Measurements from ENCODE around the gene SLC22A23. TPM values are rescaled to one million over a fixed set of nuclear protein-coding genes. Genes with fewer than 3 reads are reported as not detected.

Gene SLC22A23
- total RNA-seq, 4 donors from 2014 or later: 8.3 to 22.5 (median 12.8) TPM

GRCh38 chr6:3293271-3294155 lies 163.3 kb downstream of the SLC22A23 start:
- DNase-seq (ENCODE audit: low spot score) (no peak), ATAC-seq (ENCODE audit: low FRiP score) (no peak)
- TF ChIP-seq, protein P1, sequence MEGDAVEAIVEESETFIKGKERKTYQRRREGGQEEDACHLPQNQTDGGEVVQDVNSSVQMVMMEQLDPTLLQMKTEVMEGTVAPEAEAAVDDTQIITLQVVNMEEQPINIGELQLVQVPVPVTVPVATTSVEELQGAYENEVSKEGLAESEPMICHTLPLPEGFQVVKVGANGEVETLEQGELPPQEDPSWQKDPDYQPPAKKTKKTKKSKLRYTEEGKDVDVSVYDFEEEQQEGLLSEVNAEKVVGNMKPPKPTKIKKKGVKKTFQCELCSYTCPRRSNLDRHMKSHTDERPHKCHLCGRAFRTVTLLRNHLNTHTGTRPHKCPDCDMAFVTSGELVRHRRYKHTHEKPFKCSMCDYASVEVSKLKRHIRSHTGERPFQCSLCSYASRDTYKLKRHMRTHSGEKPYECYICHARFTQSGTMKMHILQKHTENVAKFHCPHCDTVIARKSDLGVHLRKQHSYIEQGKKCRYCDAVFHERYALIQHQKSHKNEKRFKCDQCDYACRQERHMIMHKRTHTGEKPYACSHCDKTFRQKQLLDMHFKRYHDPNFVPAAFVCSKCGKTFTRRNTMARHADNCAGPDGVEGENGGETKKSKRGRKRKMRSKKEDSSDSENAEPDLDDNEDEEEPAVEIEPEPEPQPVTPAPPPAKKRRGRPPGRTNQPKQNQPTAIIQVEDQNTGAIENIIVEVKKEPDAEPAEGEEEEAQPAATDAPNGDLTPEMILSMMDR (IDR thresholded peaks at IDR 0.05): no peak

- ATAC-seq (ENCODE audit: low FRiP score) (no peak), DNase-seq (ENCODE audit: low spot score) (no peak)
Measured at GRCh38 chr6:3292431-3293197, 164.2 kb downstream of the SLC22A23 start.

GRCh38 chr6:3291987-3292386 lies 164.9 kb downstream of the SLC22A23 start:
- TF ChIP-seq, protein P1 (IDR thresholded peaks at IDR 0.05): no peak
- DNase-seq (ENCODE audit: low spot score) (no peak), ATAC-seq (ENCODE audit: low FRiP score) (no peak)

More at GRCh38 chr6:3292431-3293197, 164.2 kb downstream of the SLC22A23 start:
- TF ChIP-seq, protein P1 (IDR thresholded peaks at IDR 0.05): no peak

DNA sequence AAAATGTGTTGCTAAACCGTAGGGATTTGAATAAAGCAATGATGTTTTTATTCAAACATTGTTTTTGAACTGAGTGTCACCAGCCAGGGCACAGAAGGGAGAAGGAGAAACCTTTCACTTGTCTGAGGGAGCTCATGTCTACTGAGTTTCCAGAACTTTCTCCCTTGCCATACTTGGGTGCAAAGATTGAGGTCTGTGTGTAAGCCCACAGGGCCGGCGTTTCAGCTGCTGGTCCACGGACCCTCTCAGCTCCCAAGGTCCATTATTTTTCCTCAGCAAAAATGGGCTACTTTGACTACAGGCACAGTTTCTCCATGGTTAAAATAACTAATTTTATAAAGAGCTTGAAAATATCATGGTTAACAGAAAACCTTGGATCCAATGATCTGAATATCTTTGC lies 165.5 kb downstream of the SLC22A23 start:
- TF ChIP-seq, protein P1 (IDR thresholded peaks at IDR 0.05): no peak
- DNase-seq (ENCODE audit: low spot score): no peak
- no peak for ATAC-seq (ENCODE audit: low FRiP score)

- DNase-seq (ENCODE audit: low spot score): no peak
- TF ChIP-seq, protein P1 (IDR thresholded peaks at IDR 0.05): no peak
- ATAC-seq (ENCODE audit: low FRiP score): no peak
Measured at GRCh38 chr6:3290931-3291211, 166.0 kb downstream of the SLC22A23 start.

GRCh38 chr6:3290149-3290930 lies 166.5 kb downstream of the SLC22A23 start:
- no peak for DNase-seq (ENCODE audit: low spot score)
- no peak for ATAC-seq (ENCODE audit: low FRiP score)
- TF ChIP-seq, protein P1 (IDR thresholded peaks at IDR 0.05): no peak

Data from omental fat pad (tissue), 4 donors.